ENCODE measurements around the gene GAREM1. TPM values are rescaled to one million over a fixed set of nuclear protein-coding genes. Genes with fewer than 3 reads are reported as not detected.

The GAREM1 gene
- total RNA-seq, 1 experiment from 2014 or later: 7.0 TPM

DNA sequence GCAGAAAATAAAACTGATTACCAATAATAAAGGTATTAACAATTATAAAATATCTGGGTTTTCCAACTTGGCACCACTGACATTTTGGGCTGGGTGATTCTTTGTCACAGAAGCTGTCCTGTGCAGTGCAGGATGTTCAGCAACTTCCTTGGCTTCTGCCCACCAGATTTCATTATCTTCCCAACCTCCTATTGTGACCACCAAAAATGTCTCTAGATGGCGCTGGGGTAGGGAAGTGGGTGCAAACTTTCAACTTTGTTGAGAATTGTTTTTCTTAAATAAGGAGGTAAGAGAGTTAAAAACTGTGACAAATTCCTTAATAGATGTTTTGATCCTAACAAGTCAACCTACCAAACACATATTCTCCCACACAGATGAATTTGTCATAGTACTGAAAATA lies 90.1 kb downstream of the GAREM1 start:
- H3K36me3 Mint-ChIP-seq: no peaks in the 10 kb centered on the region
- H3K9me3 Mint-ChIP-seq: no peaks in the 10 kb centered on the region
- ChIA-PET CTCF (interaction anchor here (1.0 kb wide), 1 partner anchor 90 kb away, joined by 3 read pairs; the partner anchor contains the start of gene GAREM1), POLR2A (no interaction called here)
- no peak for TF ChIP-seq FOXK1 (CRISPR knock-in tag; IDR thresholded peaks at IDR 0.05)
- TF ChIP-seq TCF7 (CRISPR knock-in tag; IDR thresholded peaks at IDR 0.05; ENCODE audit: low read depth): no peak
- TF ChIP-seq ZBTB21 (CRISPR knock-in tag; IDR thresholded peaks at IDR 0.05; ENCODE audit: borderline replicate concordance): no peak
- TF ChIP-seq ZNF263 (CRISPR knock-in tag; IDR thresholded peaks at IDR 0.05; ENCODE audit: low read depth): no peak
- TF ChIP-seq, protein P1, sequence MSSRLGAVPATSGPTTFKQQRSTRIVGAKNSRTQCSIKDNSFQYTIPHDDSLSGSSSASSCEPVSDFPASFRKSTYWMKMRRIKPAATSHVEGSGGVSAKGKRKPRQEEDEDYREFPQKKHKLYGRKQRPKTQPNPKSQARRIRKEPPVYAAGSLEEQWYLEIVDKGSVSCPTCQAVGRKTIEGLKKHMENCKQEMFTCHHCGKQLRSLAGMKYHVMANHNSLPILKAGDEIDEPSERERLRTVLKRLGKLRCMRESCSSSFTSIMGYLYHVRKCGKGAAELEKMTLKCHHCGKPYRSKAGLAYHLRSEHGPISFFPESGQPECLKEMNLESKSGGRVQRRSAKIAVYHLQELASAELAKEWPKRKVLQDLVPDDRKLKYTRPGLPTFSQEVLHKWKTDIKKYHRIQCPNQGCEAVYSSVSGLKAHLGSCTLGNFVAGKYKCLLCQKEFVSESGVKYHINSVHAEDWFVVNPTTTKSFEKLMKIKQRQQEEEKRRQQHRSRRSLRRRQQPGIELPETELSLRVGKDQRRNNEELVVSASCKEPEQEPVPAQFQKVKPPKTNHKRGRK (CRISPR knock-in tag; IDR thresholded peaks at IDR 0.05; ENCODE audit: borderline replicate concordance): no peak
- no peak for TF ChIP-seq NFATC4 (CRISPR knock-in tag; IDR thresholded peaks at IDR 0.05)
- no peak for TF ChIP-seq CREM (CRISPR knock-in tag; IDR thresholded peaks at IDR 0.05)
- TF ChIP-seq, protein P2, sequence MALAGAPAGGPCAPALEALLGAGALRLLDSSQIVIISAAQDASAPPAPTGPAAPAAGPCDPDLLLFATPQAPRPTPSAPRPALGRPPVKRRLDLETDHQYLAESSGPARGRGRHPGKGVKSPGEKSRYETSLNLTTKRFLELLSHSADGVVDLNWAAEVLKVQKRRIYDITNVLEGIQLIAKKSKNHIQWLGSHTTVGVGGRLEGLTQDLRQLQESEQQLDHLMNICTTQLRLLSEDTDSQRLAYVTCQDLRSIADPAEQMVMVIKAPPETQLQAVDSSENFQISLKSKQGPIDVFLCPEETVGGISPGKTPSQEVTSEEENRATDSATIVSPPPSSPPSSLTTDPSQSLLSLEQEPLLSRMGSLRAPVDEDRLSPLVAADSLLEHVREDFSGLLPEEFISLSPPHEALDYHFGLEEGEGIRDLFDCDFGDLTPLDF (CRISPR knock-in tag; IDR thresholded peaks at IDR 0.05): no peak
- no peak for TF ChIP-seq HMGA2 (CRISPR knock-in tag; IDR thresholded peaks at IDR 0.05)
- TF ChIP-seq MXD4 (CRISPR knock-in tag; IDR thresholded peaks at IDR 0.05; ENCODE audit: borderline replicate concordance): no peak
- H3K4me1 Mint-ChIP-seq: peaks cover 8% of the 10 kb centered on the region
- ATAC-seq (peak; percentile 64; the same call in 1 of the 2 replicates), DNase-seq (ENCODE audit: low spot score) (no peak)
- no peak overlapping the region for H3K27ac Mint-ChIP-seq
- H3K27me3 Mint-ChIP-seq (ENCODE audit: low read depth): no peaks in the 10 kb centered on the region
- H3K4me3 Mint-ChIP-seq: no peak overlapping the region

DNA sequence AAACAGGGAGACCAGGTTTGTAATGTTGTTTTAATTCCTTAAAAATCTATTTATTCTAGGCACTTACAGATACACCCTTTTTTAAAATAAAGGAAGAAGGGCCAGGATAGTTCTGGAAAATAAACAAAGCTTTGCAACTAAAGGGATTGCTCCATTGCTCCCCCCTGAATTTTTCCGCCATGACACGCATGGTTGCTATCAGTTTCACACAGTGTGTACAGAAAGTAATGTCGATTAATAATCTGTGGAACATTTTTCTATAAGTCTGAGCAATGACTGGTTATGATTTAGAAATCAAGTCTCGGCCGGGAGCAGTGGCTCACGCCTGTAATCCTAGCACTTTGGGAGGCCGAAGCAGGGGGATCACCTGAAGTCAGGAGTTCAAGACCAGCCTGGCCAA lies 90.8 kb downstream of the GAREM1 start:
- POLR2A ChIA-PET: no interaction called here
- CTCF ChIA-PET: interaction anchor here (1.0 kb wide), 1 partner anchor 91 kb away, joined by 3 read pairs; the partner anchor contains the start of gene GAREM1
- H3K36me3 Mint-ChIP-seq: no peaks in the 10 kb centered on the region
- no peak overlapping the region for H3K27ac Mint-ChIP-seq
- H3K4me1 Mint-ChIP-seq: peaks cover 4% of the 10 kb centered on the region
- ATAC-seq (no peak), DNase-seq (ENCODE audit: low spot score) (no peak)
- H3K27me3 Mint-ChIP-seq (ENCODE audit: low read depth): no peaks in the 10 kb centered on the region
- no peak overlapping the region for H3K4me3 Mint-ChIP-seq
- no peaks in the 10 kb centered on the region for H3K9me3 Mint-ChIP-seq
- TF ChIP-seq, protein P3, sequence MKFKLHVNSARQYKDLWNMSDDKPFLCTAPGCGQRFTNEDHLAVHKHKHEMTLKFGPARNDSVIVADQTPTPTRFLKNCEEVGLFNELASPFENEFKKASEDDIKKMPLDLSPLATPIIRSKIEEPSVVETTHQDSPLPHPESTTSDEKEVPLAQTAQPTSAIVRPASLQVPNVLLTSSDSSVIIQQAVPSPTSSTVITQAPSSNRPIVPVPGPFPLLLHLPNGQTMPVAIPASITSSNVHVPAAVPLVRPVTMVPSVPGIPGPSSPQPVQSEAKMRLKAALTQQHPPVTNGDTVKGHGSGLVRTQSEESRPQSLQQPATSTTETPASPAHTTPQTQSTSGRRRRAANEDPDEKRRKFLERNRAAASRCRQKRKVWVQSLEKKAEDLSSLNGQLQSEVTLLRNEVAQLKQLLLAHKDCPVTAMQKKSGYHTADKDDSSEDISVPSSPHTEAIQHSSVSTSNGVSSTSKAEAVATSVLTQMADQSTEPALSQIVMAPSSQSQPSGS (CRISPR knock-in tag; IDR thresholded peaks at IDR 0.05; ENCODE audit: borderline replicate concordance, low read depth): no peak
- TF ChIP-seq TEAD1 (CRISPR knock-in tag; IDR thresholded peaks at IDR 0.05): no peak
- TF ChIP-seq, protein P4, sequence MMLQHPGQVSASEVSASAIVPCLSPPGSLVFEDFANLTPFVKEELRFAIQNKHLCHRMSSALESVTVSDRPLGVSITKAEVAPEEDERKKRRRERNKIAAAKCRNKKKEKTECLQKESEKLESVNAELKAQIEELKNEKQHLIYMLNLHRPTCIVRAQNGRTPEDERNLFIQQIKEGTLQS (CRISPR knock-in tag; conservative IDR thresholded peaks at IDR 0.05): no peak
- TF ChIP-seq, protein P5, sequence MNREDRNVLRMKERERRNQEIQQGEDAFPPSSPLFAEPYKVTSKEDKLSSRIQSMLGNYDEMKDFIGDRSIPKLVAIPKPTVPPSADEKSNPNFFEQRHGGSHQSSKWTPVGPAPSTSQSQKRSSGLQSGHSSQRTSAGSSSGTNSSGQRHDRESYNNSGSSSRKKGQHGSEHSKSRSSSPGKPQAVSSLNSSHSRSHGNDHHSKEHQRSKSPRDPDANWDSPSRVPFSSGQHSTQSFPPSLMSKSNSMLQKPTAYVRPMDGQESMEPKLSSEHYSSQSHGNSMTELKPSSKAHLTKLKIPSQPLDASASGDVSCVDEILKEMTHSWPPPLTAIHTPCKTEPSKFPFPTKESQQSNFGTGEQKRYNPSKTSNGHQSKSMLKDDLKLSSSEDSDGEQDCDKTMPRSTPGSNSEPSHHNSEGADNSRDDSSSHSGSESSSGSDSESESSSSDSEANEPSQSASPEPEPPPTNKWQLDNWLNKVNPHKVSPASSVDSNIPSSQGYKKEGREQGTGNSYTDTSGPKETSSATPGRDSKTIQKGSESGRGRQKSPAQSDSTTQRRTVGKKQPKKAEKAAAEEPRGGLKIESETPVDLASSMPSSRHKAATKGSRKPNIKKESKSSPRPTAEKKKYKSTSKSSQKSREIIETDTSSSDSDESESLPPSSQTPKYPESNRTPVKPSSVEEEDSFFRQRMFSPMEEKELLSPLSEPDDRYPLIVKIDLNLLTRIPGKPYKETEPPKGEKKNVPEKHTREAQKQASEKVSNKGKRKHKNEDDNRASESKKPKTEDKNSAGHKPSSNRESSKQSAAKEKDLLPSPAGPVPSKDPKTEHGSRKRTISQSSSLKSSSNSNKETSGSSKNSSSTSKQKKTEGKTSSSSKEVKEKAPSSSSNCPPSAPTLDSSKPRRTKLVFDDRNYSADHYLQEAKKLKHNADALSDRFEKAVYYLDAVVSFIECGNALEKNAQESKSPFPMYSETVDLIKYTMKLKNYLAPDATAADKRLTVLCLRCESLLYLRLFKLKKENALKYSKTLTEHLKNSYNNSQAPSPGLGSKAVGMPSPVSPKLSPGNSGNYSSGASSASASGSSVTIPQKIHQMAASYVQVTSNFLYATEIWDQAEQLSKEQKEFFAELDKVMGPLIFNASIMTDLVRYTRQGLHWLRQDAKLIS (CRISPR knock-in tag; IDR thresholded peaks at IDR 0.05; ENCODE audit: borderline replicate concordance): no peak
- TF ChIP-seq, protein P6, sequence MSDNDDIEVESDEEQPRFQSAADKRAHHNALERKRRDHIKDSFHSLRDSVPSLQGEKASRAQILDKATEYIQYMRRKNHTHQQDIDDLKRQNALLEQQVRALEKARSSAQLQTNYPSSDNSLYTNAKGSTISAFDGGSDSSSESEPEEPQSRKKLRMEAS (CRISPR knock-in tag; IDR thresholded peaks at IDR 0.05): no peak
- no peak for TF ChIP-seq CREM (CRISPR knock-in tag; IDR thresholded peaks at IDR 0.05)
- TF ChIP-seq FOXP1 (CRISPR knock-in tag; IDR thresholded peaks at IDR 0.05; ENCODE audit: borderline replicate concordance): no peak
- TF ChIP-seq NFE2L1 (CRISPR knock-in tag; IDR thresholded peaks at IDR 0.05): no peak
- TF ChIP-seq ZNF121 (CRISPR knock-in tag; IDR thresholded peaks at IDR 0.05): no peak
- TF ChIP-seq, protein P7, sequence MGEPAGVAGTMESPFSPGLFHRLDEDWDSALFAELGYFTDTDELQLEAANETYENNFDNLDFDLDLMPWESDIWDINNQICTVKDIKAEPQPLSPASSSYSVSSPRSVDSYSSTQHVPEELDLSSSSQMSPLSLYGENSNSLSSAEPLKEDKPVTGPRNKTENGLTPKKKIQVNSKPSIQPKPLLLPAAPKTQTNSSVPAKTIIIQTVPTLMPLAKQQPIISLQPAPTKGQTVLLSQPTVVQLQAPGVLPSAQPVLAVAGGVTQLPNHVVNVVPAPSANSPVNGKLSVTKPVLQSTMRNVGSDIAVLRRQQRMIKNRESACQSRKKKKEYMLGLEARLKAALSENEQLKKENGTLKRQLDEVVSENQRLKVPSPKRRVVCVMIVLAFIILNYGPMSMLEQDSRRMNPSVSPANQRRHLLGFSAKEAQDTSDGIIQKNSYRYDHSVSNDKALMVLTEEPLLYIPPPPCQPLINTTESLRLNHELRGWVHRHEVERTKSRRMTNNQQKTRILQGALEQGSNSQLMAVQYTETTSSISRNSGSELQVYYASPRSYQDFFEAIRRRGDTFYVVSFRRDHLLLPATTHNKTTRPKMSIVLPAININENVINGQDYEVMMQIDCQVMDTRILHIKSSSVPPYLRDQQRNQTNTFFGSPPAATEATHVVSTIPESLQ (CRISPR knock-in tag; IDR thresholded peaks at IDR 0.05): no peak
- no peak for TF ChIP-seq SP1 (CRISPR knock-in tag; conservative IDR thresholded peaks at IDR 0.05)
- TF ChIP-seq, protein P8, sequence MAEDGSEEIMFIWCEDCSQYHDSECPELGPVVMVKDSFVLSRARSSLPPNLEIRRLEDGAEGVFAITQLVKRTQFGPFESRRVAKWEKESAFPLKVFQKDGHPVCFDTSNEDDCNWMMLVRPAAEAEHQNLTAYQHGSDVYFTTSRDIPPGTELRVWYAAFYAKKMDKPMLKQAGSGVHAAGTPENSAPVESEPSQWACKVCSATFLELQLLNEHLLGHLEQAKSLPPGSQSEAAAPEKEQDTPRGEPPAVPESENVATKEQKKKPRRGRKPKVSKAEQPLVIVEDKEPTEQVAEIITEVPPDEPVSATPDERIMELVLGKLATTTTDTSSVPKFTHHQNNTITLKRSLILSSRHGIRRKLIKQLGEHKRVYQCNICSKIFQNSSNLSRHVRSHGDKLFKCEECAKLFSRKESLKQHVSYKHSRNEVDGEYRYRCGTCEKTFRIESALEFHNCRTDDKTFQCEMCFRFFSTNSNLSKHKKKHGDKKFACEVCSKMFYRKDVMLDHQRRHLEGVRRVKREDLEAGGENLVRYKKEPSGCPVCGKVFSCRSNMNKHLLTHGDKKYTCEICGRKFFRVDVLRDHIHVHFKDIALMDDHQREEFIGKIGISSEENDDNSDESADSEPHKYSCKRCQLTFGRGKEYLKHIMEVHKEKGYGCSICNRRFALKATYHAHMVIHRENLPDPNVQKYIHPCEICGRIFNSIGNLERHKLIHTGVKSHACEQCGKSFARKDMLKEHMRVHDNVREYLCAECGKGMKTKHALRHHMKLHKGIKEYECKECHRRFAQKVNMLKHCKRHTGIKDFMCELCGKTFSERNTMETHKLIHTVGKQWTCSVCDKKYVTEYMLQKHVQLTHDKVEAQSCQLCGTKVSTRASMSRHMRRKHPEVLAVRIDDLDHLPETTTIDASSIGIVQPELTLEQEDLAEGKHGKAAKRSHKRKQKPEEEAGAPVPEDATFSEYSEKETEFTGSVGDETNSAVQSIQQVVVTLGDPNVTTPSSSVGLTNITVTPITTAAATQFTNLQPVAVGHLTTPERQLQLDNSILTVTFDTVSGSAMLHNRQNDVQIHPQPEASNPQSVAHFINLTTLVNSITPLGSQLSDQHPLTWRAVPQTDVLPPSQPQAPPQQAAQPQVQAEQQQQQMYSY (CRISPR knock-in tag; IDR thresholded peaks at IDR 0.05): no peak
- no peak for TF ChIP-seq ZNF416 (CRISPR knock-in tag; IDR thresholded peaks at IDR 0.05)
